WI38 (cell line): ENCODE data around the gene LRMDA.
"Not testable (repeated sequence)": the region's sequence is repeated elsewhere in the genome, so short reads cannot be mapped to it uniquely, and the experiment has no call there.

Source experiments
- H3K4me3 ChIP-seq: 2 replicates; pipeline ENCODE4 v1.5.1; 2011; ENCODE audit warnings: low read depth, mild to moderate bottlenecking, control low read depth, low read length
- CTCF ChIP-seq: IDR thresholded peaks from 2 replicates; pipeline ENCODE4 v1.5.1; 2012; ENCODE audit warnings: low read depth, mild to moderate bottlenecking, control low read depth, low read length

LRMDA gene

GRCh38 chr10:76514869-76515268 is 1083.4 kb downstream of the LRMDA start:
- no peak overlapping the region for H3K4me3 ChIP-seq
- no peak for TF ChIP-seq CTCF

GRCh38 chr10:76522547-76522946 is 1091.1 kb downstream of the LRMDA start:
- H3K4me3 ChIP-seq: no peak overlapping the region
- no peak for TF ChIP-seq CTCF

- H3K4me3 ChIP-seq: no peak overlapping the region
- no peak for TF ChIP-seq CTCF
Observed at GRCh38 chr10:76523246-76523645, 1091.8 kb downstream of the LRMDA start.

GRCh38 chr10:76523791-76524351 is 1092.4 kb downstream of the LRMDA start:
- no peak for TF ChIP-seq CTCF
- H3K4me3 ChIP-seq: no peak overlapping the region

GRCh38 chr10:76526833-76527232 is 1095.4 kb downstream of the LRMDA start:
- H3K4me3 ChIP-seq: not testable (repeated sequence)

GRCh38 chr10:76540331-76540730 is 1108.9 kb downstream of the LRMDA start:
- no peak overlapping the region for H3K4me3 ChIP-seq

GRCh38 chr10:76540786-76541185 is 1109.4 kb downstream of the LRMDA start:
- no peak overlapping the region for H3K4me3 ChIP-seq
- no peak for TF ChIP-seq CTCF

More at GRCh38 chr10:76540331-76540730, 1108.9 kb downstream of the LRMDA start:
- no peak for TF ChIP-seq CTCF

- H3K4me3 ChIP-seq: no peak overlapping the region
- no peak for TF ChIP-seq CTCF
Observed at GRCh38 chr10:76541852-76542251, 1110.4 kb downstream of the LRMDA start.
